ENCODE results near the gene FZD1. TPM values are rescaled to one million over a fixed set of nuclear protein-coding genes. Genes with fewer than 3 reads are reported as not detected.

Gene FZD1
- total and polyA plus RNA-seq, 10 donors, result 0.61 to 7.7 (median 4.3) TPM

DNA sequence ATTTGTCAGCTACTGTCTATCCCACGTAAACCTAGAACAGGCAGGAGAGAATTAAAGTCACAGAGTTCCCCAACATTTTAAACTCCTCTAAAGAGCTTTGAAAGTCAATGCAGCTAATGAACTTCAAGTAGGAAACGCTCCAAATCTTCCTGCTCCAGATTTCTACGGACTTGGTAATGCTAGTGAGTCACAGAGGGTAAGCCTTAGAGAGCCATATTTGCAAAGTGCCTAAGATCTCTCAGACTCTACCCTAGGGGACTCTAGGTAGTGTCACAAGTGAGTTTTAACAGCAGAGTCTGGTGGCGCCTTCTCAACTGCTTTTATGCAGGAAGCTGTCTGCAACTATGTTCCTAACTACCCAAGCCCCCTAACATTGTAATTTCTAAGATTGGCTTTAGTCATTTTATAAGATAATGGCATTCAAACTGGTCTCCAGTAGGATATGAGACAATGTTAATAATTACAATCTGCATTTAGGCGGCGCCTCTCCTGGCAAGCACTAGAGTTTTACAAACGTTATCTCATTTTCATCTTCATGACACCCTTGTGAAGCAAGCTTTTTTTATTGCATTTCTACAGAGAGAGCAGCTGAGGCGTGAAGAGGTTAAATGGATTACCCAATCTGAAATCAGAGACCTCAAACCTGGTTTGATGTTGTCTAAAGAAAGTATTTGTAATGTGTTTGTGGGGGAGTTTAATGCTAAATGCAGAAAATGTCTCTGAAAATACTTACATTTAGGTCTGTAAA, 22.0 kb upstream of the FZD1 start:
- Histone ChIP-seq H3K27ac (no peak overlapping the region), H3K9me3 (no peaks in the 10 kb centered on the region), H3K4me1 (peaks cover 0 to 21% (median 10%) of the 10 kb centered on the region in 6 donors), H3K36me3 (no peaks in the 10 kb centered on the region), H3K27me3 (replicated peaks in 1 of 7) (no peaks in the 10 kb centered on the region), H3K4me3 (no peak overlapping the region)
- DNase-seq, result no peak
- no peak for TF ChIP-seq POLR2A (IDR thresholded peaks at IDR 0.05)
- TF ChIP-seq, protein P1, sequence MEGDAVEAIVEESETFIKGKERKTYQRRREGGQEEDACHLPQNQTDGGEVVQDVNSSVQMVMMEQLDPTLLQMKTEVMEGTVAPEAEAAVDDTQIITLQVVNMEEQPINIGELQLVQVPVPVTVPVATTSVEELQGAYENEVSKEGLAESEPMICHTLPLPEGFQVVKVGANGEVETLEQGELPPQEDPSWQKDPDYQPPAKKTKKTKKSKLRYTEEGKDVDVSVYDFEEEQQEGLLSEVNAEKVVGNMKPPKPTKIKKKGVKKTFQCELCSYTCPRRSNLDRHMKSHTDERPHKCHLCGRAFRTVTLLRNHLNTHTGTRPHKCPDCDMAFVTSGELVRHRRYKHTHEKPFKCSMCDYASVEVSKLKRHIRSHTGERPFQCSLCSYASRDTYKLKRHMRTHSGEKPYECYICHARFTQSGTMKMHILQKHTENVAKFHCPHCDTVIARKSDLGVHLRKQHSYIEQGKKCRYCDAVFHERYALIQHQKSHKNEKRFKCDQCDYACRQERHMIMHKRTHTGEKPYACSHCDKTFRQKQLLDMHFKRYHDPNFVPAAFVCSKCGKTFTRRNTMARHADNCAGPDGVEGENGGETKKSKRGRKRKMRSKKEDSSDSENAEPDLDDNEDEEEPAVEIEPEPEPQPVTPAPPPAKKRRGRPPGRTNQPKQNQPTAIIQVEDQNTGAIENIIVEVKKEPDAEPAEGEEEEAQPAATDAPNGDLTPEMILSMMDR (IDR thresholded peaks at IDR 0.05 in 8 of 11, conservative IDR thresholded peaks at IDR 0.05 in 3 of 11), result no peak
- no peak for TF ChIP-seq POLR2AphosphoS5 (IDR thresholded peaks at IDR 0.05)
- WGBS, 5 donors, result 78 to 86% (median 84%) methylated on average over 8 of the region's 8 CpGs
- intact Hi-C loops (cut with DNase I; ENCODE audit: low total_unique reads), result no loop called here

DNA sequence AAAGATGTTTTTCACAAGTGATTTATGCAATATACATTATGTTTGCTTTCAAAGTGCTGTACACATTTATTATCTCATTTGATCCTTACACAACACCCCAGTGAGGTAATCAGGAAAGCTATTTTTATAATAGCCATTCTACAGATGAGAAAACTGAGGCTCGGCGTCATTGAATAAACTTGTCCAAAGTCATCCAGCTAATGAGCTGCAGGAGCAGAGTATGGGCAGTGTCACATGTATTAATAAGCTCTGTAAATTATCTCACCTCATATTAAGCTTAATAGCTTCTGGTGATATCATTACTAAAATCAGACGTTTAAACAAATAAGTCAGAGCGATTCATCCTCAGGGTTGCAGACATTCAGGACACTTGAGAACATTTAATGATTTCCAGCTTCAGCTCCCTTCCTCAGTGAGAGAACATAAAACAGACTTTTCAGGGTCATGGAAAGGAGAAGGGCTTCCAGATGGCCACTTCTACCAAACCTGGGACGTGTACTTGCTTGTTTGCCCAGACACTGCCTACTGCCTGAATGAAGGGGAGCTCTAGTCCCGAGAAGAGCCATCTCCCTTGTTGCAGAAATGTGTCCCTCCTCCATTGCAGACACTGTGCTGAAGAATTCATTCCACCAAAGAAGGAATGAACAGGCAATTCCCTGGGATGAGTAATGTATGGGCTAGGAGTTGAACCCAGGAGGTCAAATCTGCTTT, 20.5 kb upstream of the FZD1 start:
- no peaks in the 10 kb centered on the region for H3K27me3 ChIP-seq (replicated peaks in 1 of 7)
- H3K36me3 ChIP-seq, result no peaks in the 10 kb centered on the region
- WGBS, 5 donors, result 77 to 90% (median 86%) methylated on average over 6 of the region's 6 CpGs
- TF ChIP-seq, protein P1 (IDR thresholded peaks at IDR 0.05 in 8 of 11, conservative IDR thresholded peaks at IDR 0.05 in 3 of 11), result no peak
- no peak for TF ChIP-seq POLR2A (IDR thresholded peaks at IDR 0.05)
- TF ChIP-seq POLR2AphosphoS5 (IDR thresholded peaks at IDR 0.05), result no peak
- intact Hi-C loops (cut with DNase I; ENCODE audit: low total_unique reads), result no loop called here
- H3K4me3 ChIP-seq, result no peak overlapping the region
- no peaks in the 10 kb centered on the region for H3K9me3 ChIP-seq
- H3K27ac ChIP-seq, result no peak overlapping the region
- no peak for DNase-seq
- H3K4me1 ChIP-seq, result peaks cover 0 to 21% (median 10%) of the 10 kb centered on the region in 6 donors

DNA sequence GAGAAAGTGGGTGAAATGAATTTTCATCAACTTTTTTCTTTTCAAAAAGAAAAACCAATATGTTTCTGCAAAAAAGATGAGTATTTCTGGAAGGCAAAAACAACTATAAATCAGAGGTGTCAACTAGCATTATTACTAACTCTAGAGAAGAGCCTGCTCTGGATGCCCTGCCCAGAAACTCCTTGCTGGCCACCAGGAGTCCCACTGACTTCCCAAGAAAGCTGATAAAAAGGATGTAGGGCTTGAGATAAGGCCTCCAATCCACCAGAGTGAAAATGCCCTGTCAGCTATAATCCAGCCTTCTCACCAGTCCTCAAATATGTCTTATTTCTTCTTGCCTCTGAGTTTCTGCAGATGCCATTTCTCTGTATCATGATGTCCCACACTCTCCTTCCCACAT, 16.7 kb upstream of the FZD1 start:
- no peak for TF ChIP-seq POLR2AphosphoS5 (IDR thresholded peaks at IDR 0.05)
- TF ChIP-seq POLR2A (IDR thresholded peaks at IDR 0.05), result no peak
- TF ChIP-seq, protein P1 (IDR thresholded peaks at IDR 0.05 in 8 of 11, conservative IDR thresholded peaks at IDR 0.05 in 3 of 11), result no peak
- Histone ChIP-seq H3K9me3 (no peaks in the 10 kb centered on the region), H3K27ac (no peak overlapping the region), H3K4me1 (no peaks in the 10 kb centered on the region), H3K4me3 (no peak overlapping the region), H3K27me3 (replicated peaks in 1 of 7) (no peaks in the 10 kb centered on the region), H3K36me3 (no peaks in the 10 kb centered on the region)
- no peak for DNase-seq
- intact Hi-C loops (cut with DNase I; ENCODE audit: low total_unique reads), result no loop called here

DNA sequence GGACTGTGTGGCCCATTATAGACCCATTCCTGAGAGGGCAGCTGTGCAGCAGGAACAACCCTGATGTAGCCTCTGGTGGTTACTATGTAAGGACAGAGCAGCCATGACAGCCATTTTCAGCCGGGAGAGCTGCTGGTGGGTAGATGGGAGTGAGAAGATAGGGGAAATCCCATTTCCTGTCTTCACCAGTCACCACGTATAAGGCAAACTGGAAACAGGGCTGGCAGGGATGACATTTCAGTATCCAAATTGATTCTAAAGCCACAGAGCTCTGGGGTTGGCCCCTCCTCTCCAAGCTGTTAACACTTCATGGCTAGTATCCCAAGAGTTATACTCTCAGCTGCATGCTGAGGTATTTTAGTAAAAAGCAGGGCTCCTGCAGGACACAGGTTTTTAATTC, 15.2 kb upstream of the FZD1 start:
- intact Hi-C loops (cut with DNase I; ENCODE audit: low total_unique reads), result no loop called here
- Histone ChIP-seq H3K36me3 (no peaks in the 10 kb centered on the region), H3K9me3 (no peaks in the 10 kb centered on the region), H3K27ac (no peak overlapping the region), H3K4me3 (no peak overlapping the region), H3K27me3 (replicated peaks in 1 of 7) (no peaks in the 10 kb centered on the region), H3K4me1 (no peaks in the 10 kb centered on the region)
- TF ChIP-seq POLR2AphosphoS5 (IDR thresholded peaks at IDR 0.05) (no peak), POLR2A (IDR thresholded peaks at IDR 0.05) (no peak)
- TF ChIP-seq, protein P1 (IDR thresholded peaks at IDR 0.05 in 8 of 11, conservative IDR thresholded peaks at IDR 0.05 in 3 of 11), result no peak
- DNase-seq, result no peak
- WGBS, 5 donors, result 17 to 59% (median 37%) methylated on average over 2 of the region's 2 CpGs
